Neuronal stem cell (in vitro differentiated cells): ENCODE results near the gene LRMDA.

Experiments used
- DNase-seq: peaks from one replicate; pipeline ENCODE4 v3.0.0-alpha.2; 2013; ENCODE audit warnings: low spot score
- H2AFZ ChIP-seq: one replicate; pipeline ENCODE4 v1.6.1; 2013; ENCODE audit warnings: mild to moderate bottlenecking, low read length, inconsistent platforms
- H2AK5ac ChIP-seq: 2 replicates; pipeline ENCODE4 v1.6.1; 2013; ENCODE audit warnings: low read depth, mild to moderate bottlenecking, inconsistent platforms, low read length, moderate library complexity, mixed read lengths
- H2BK120ac ChIP-seq: 2 replicates; pipeline ENCODE4 v1.6.1; 2013; ENCODE audit warnings: low read depth, mild to moderate bottlenecking, inconsistent platforms, low read length, moderate library complexity, mixed read lengths
- H2BK12ac ChIP-seq: one replicate; pipeline ENCODE4 v1.6.1; 2013; ENCODE audit warnings: low read length, inconsistent platforms
- H2BK15ac ChIP-seq: 2 replicates; pipeline ENCODE4 v1.6.1; 2013; ENCODE audit warnings: mild to moderate bottlenecking, low read length, inconsistent platforms, mixed read lengths
- H2BK5ac ChIP-seq: one replicate; pipeline ENCODE4 v1.6.1; 2013; ENCODE audit warnings: inconsistent platforms, mild to moderate bottlenecking, low read length, moderate library complexity
- H3K14ac ChIP-seq: one replicate; pipeline ENCODE4 v1.6.1; 2013; ENCODE audit warnings: low read length, inconsistent platforms
- H3K18ac ChIP-seq: 2 replicates; pipeline ENCODE4 v1.6.1; 2013; ENCODE audit warnings: low read length, inconsistent platforms
- H3K23ac ChIP-seq: 2 replicates; pipeline ENCODE4 v1.6.1; 2013; ENCODE audit warnings: low read depth, mild to moderate bottlenecking, mixed read lengths, low read length, inconsistent platforms; ENCODE audit not compliant: poor library complexity
- H3K27ac ChIP-seq: replicated peaks from 3 replicates; pipeline ENCODE4 v1.5.1; 2013; ENCODE audit warnings: low read length, inconsistent platforms
- H3K27me3 ChIP-seq, 3 experiments: 2 replicates each; pipeline ENCODE4 v1.6.1; 2013; ENCODE audit warnings: low read length in 3 of 3, mild to moderate bottlenecking in 2 of 3, inconsistent platforms in 1 of 3, low read depth in 1 of 3, mixed read lengths in 1 of 3, moderate library complexity in 1 of 3; ENCODE audit not compliant: control insufficient read depth in 3 of 3, insufficient read depth in 3 of 3
- H3K36me3 ChIP-seq, 2 donors: replicated peaks in 1 of 2; 2 replicates each; pipeline ENCODE4 v1.6.1; 2013; ENCODE audit warnings: low read length in 2 of 2; ENCODE audit not compliant: control insufficient read depth in 2 of 2, insufficient read depth in 2 of 2
- H3K4ac ChIP-seq: 2 replicates; pipeline ENCODE4 v1.6.1; 2013; ENCODE audit warnings: inconsistent platforms, mild to moderate bottlenecking, low read length, moderate library complexity
- H3K4me1 ChIP-seq, 2 donors: 1 replicate in 1 of 2; 2 replicates in 1 of 2; pipeline ENCODE4 v1.6.1; 2013; ENCODE audit warnings: low read length in 2 of 2, low read depth in 1 of 2; ENCODE audit not compliant: control insufficient read depth in 2 of 2, insufficient read depth in 1 of 2
- H3K4me2 ChIP-seq: one replicate; pipeline ENCODE4 v1.6.1; 2013; ENCODE audit warnings: mild to moderate bottlenecking, low read length, inconsistent platforms; ENCODE audit not compliant: insufficient read depth, poor library complexity, severe bottlenecking
- H3K4me3 ChIP-seq, 2 donors: 2 replicates each; pipeline ENCODE4 v1.5.1; 2013; ENCODE audit warnings: low read length in 2 of 2, mild to moderate bottlenecking in 2 of 2, inconsistent platforms in 1 of 2, moderate library complexity in 1 of 2
- H3K79me1 ChIP-seq: one replicate; pipeline ENCODE4 v1.6.1; 2013; ENCODE audit warnings: low read depth, mild to moderate bottlenecking, inconsistent platforms, low read length, moderate library complexity
- H3K9ac ChIP-seq: one replicate; pipeline ENCODE4 v1.6.1; 2013; ENCODE audit warnings: mild to moderate bottlenecking, low read depth, low read length, inconsistent platforms; ENCODE audit not compliant: poor library complexity
- H3K9me3 ChIP-seq, 2 donors: replicated peaks in 1 of 2; 2 replicates each; pipeline versions ENCODE3 to v1.6.1; 2013; ENCODE audit warnings: low read length in 2 of 2, mild to moderate bottlenecking in 2 of 2, inconsistent platforms in 1 of 2, low read depth in 1 of 2, mixed read lengths in 1 of 2, moderate library complexity in 1 of 2; ENCODE audit not compliant: control insufficient read depth in 2 of 2, insufficient read depth in 1 of 2
- H4K8ac ChIP-seq: one replicate; pipeline ENCODE4 v1.6.1; 2013; ENCODE audit warnings: low read depth, mild to moderate bottlenecking, inconsistent platforms, low read length, moderate library complexity
- H4K91ac ChIP-seq: one replicate; pipeline ENCODE4 v1.6.1; 2013; ENCODE audit warnings: low read length, low read depth, mild to moderate bottlenecking, inconsistent platforms; ENCODE audit not compliant: poor library complexity
- WGBS, 2 donors: extraction: QIAGEN DNeasy Blood & Tissue Kit; methylation state at CpG; one replicate each; pipeline ENCODE4 v1.1.7; 2013; ENCODE audit warnings: missing lambda C conversion rate in 2 of 2, mixed read lengths in 1 of 2; ENCODE audit not compliant: insufficient read length in 2 of 2, insufficient replicate concordance in 1 of 2; ENCODE audit errors: extremely low coverage in 2 of 2; 5-methylcytosine and 5-hydroxymethylcytosine counted together

Gene LRMDA

DNA sequence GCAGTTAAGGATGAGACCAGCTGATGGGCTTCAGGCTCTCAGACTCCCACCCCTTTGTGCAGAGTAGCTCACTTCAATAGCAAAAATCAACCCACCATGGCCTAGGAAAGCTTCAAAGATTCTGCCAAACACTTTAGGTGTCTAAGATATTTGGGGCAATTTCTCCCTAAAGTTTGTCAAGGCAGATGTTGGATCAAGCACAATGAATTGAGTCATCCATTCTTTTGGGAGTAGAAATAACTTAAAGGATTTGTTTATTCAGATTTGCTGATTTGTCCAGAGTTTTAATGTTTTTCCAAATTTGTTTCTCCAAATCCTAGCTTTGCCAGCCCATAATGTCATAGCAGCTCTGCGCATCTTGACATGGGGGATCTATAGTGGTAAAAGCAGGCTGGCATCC is 855.1 kb downstream of the LRMDA start:
- Histone ChIP-seq H3K4me3 (no peak overlapping the region), H3K27me3 (no peaks in the 10 kb centered on the region), H2BK120ac (no peak overlapping the region), H2BK12ac (no peak overlapping the region), H3K36me3 (no peaks in the 10 kb centered on the region), H3K14ac (no peak overlapping the region), H2AK5ac (no peak overlapping the region), H4K8ac (no peak overlapping the region), H2BK5ac (no peak overlapping the region), H2AFZ (no peak overlapping the region), H3K18ac (no peak overlapping the region), H3K79me1 (no peaks in the 10 kb centered on the region), H3K23ac (no peak overlapping the region), H4K91ac (no peak overlapping the region), H3K4ac (no peak overlapping the region), H3K27ac (no peak overlapping the region), H3K4me2 (no peak overlapping the region), H3K9ac (no peak overlapping the region), H2BK15ac (no peak overlapping the region), H3K9me3 (peaks cover 2 to 9% of the 10 kb centered on the region in 2 donors), H3K4me1 (peaks cover 0 to 12% of the 10 kb centered on the region in 2 donors)
- no peak for DNase-seq
- WGBS, 2 donors, result no CpG with 5 or more reads among the region's 1 CpG

GRCh38 chr10:76287856-76288255 is 856.4 kb downstream of the LRMDA start:
- no CpG with 5 or more reads among the region's 3 CpGs for WGBS, 2 donors
- peaks cover 2 to 7% of the 10 kb centered on the region in 2 donors for H3K9me3 ChIP-seq

GRCh38 chr10:76291175-76291574 is 859.8 kb downstream of the LRMDA start:
- H4K91ac ChIP-seq, result no peak overlapping the region
- no peaks in the 10 kb centered on the region for H3K79me1 ChIP-seq
- peaks cover 0 to 7% of the 10 kb centered on the region in 2 donors for H3K4me1 ChIP-seq
- H2BK5ac ChIP-seq, result no peak overlapping the region
- H2AFZ ChIP-seq, result no peak overlapping the region
- H3K36me3 ChIP-seq, result no peaks in the 10 kb centered on the region
- H3K18ac ChIP-seq, result no peak overlapping the region
- H2BK120ac ChIP-seq, result no peak overlapping the region
- DNase-seq, result no peak
- H3K4me2 ChIP-seq, result no peak overlapping the region
- no peak overlapping the region for H3K14ac ChIP-seq
- H2BK12ac ChIP-seq, result no peak overlapping the region
- no peak overlapping the region for H4K8ac ChIP-seq
- H3K23ac ChIP-seq, result no peak overlapping the region
- H3K9me3 ChIP-seq, result no peaks in the 10 kb centered on the region
- no peak overlapping the region for H2BK15ac ChIP-seq
- H3K4me3 ChIP-seq, result no peak overlapping the region
- H3K27me3 ChIP-seq, result no peaks in the 10 kb centered on the region
- H3K4ac ChIP-seq, result no peak overlapping the region
- H3K9ac ChIP-seq, result no peak overlapping the region
- no peak overlapping the region for H3K27ac ChIP-seq
- H2AK5ac ChIP-seq, result no peak overlapping the region

More at GRCh38 chr10:76287856-76288255, 856.4 kb downstream of the LRMDA start:
- Histone ChIP-seq H3K4me3 (no peak overlapping the region), H3K23ac (no peak overlapping the region), H3K27me3 (no peaks in the 10 kb centered on the region), H2AK5ac (no peak overlapping the region), H2BK5ac (no peak overlapping the region), H2BK120ac (no peak overlapping the region), H3K4ac (no peak overlapping the region), H3K18ac (no peak overlapping the region), H3K4me1 (peaks cover 0 to 12% of the 10 kb centered on the region in 2 donors), H3K9ac (no peak overlapping the region), H2AFZ (no peak overlapping the region), H4K8ac (no peak overlapping the region), H3K27ac (no peak overlapping the region), H3K14ac (no peak overlapping the region), H2BK15ac (no peak overlapping the region), H3K4me2 (no peak overlapping the region), H3K79me1 (no peaks in the 10 kb centered on the region), H3K36me3 (no peaks in the 10 kb centered on the region), H2BK12ac (no peak overlapping the region), H4K91ac (no peak overlapping the region)
- DNase-seq, result no peak

- H3K4ac ChIP-seq, result no peak overlapping the region
- no peak overlapping the region for H3K18ac ChIP-seq
- H3K4me1 ChIP-seq, result peaks cover 0 to under 1% of the 10 kb centered on the region in 2 donors
- H2BK5ac ChIP-seq, result no peak overlapping the region
- H3K9me3 ChIP-seq, result no peaks in the 10 kb centered on the region
- DNase-seq, result no peak
- H3K79me1 ChIP-seq, result no peaks in the 10 kb centered on the region
- no peak overlapping the region for H3K9ac ChIP-seq
- H4K91ac ChIP-seq, result no peak overlapping the region
- no peak overlapping the region for H3K14ac ChIP-seq
- no peak overlapping the region for H2BK12ac ChIP-seq
- no peak overlapping the region for H3K27ac ChIP-seq
- WGBS, 2 donors, result no CpG with 5 or more reads among the region's 4 CpGs
- no peak overlapping the region for H3K23ac ChIP-seq
- H3K36me3 ChIP-seq, result no peaks in the 10 kb centered on the region
- H4K8ac ChIP-seq, result no peak overlapping the region
- no peak overlapping the region for H3K4me2 ChIP-seq
- H2AFZ ChIP-seq, result no peak overlapping the region
- no peak overlapping the region for H2BK15ac ChIP-seq
- H2BK120ac ChIP-seq, result no peak overlapping the region
- no peak overlapping the region for H2AK5ac ChIP-seq
- no peak overlapping the region for H3K4me3 ChIP-seq
- no peaks in the 10 kb centered on the region for H3K27me3 ChIP-seq
These were observed 860.5 kb downstream of the LRMDA start for GRCh38 chr10:76291885-76292284.
